Spleen (tissue), 11 donors: Measurements from ENCODE around the gene KSR2. TPM values are rescaled to one million over a fixed set of nuclear protein-coding genes. Genes with fewer than 3 reads are reported as not detected.
"Not testable (repeated sequence)": the region's sequence is repeated elsewhere in the genome, so short reads cannot be mapped to it uniquely, and the experiment has no call there.

Experiments
- DNase-seq: peaks from one replicate; pipeline ENCODE4 v3.0.0-alpha.2; 2020
- H3K27ac ChIP-seq, 8 donors: fragments of 200-600 bp; sonication (generic) in 7 of 8; 1 replicate in 4 of 8; 2 replicates in 4 of 8; pipeline versions ENCODE4 v1.5.0 to v1.8.0; 2016 to 2021; ENCODE audit warnings: inconsistent platforms in 4 of 8, mild to moderate bottlenecking in 4 of 8, moderate library complexity in 1 of 8
- H3K27me3 ChIP-seq, 7 donors: fragments of 200-600 bp; sonication (generic) in 6 of 7; replicated peaks in 1 of 7; 1 replicate in 4 of 7; 2 replicates in 3 of 7; pipeline versions ENCODE4 v1.5.0 to v1.8.0; 2016 to 2021; ENCODE audit warnings: inconsistent platforms in 3 of 7, mild to moderate bottlenecking in 1 of 7
- H3K36me3 ChIP-seq, 6 donors: fragments of 200-600 bp; sonication (generic) in 5 of 6; 1 replicate in 4 of 6; 2 replicates in 2 of 6; pipeline versions ENCODE4 v1.5.0 to v1.8.0; 2016 to 2021; ENCODE audit warnings: inconsistent platforms in 2 of 6
- H3K4me1 ChIP-seq, 6 donors: fragments of 200-600 bp; sonication (generic) in 5 of 6; 1 replicate in 3 of 6; 2 replicates in 3 of 6; pipeline versions ENCODE4 v1.5.0 to v1.8.0; 2016 to 2021; ENCODE audit warnings: inconsistent platforms in 3 of 6
- H3K4me3 ChIP-seq, 8 donors: fragments of 200-600 bp; sonication (generic) in 7 of 8; 1 replicate in 4 of 8; 2 replicates in 4 of 8; pipeline versions ENCODE4 v1.5.0 to v1.8.0; 2016 to 2021; ENCODE audit warnings: inconsistent platforms in 4 of 8, mild to moderate bottlenecking in 4 of 8, moderate library complexity in 2 of 8
- H3K9me3 ChIP-seq, 8 donors: fragments of 200-600 bp; sonication (generic) in 7 of 8; 1 replicate in 4 of 8; 2 replicates in 4 of 8; pipeline versions ENCODE4 v1.5.0 to v1.8.0; 2016 to 2021; ENCODE audit warnings: inconsistent platforms in 4 of 8
- CTCF ChIP-seq, 11 experiments: fragments of 200-600 bp in 7 of 11; fragments of 450-650 bp in 4 of 11; sonication (generic) in 4 of 11; IDR thresholded peaks in 8 of 11; conservative IDR thresholded peaks in 3 of 11; 1 replicate in 7 of 11; 2 replicates in 4 of 11; pipeline versions ENCODE4 v1.4.0 to v1.8.0; 2016 to 2021; ENCODE audit warnings: antibody characterized with exemption in 11 of 11, inconsistent platforms in 4 of 11, mild to moderate bottlenecking in 1 of 11
- POLR2A ChIP-seq, 3 donors: fragments of 450-650 bp; IDR thresholded peaks; one replicate each; pipeline ENCODE4 v1.5.1; 2017; ENCODE audit warnings: antibody characterized with exemption in 3 of 3, mild to moderate bottlenecking in 1 of 3
- POLR2AphosphoS5 ChIP-seq, 3 donors: sonication (generic); formaldehyde crosslinking; IDR thresholded peaks; one replicate each; pipeline ENCODE4 v1.5.1; 2017; ENCODE audit warnings: antibody characterized with exemption in 3 of 3
- WGBS, 5 donors: extraction: QIAGEN DNeasy Blood & Tissue Kit in 3 of 5; methylation state at CpG; one replicate each; pipeline versions ENCODE4 v1.1.5 to v1.1.7; 2013 to 2018; 5-methylcytosine and 5-hydroxymethylcytosine counted together
- intact Hi-C: fragments of 100-400 bp; cut with DNase I; formaldehyde crosslinking; loops from one replicate; pipeline ENCODE4 v1.15.0; 2023; ENCODE audit warnings: low total_unique reads
- polyA plus RNA-seq, 3 donors: library from polyadenylated mRNA; stranded (reverse); fragments of 200-250 nt; gene quantifications; one replicate each; pipeline ENCODE4 v1.2.1, GENCODE V29; 2013
- total RNA-seq, 7 donors: library from RNA; depleted of rRNA in 3 of 7; stranded (reverse); fragments of >200 nt in 3 of 7; fragmentation: NEBNext Ultra II Directional in 4 of 7; extraction: Animal tissue kit (Norgen Biotek cat#: 25700) in 4 of 7; gene quantifications; one replicate each; pipeline versions ENCODE4 v1.1.0 to v1.2.1, GENCODE V29; 2016 to 2021
- donor health status: healthy with polysubstance abuse.
- donor health status: DM: no; HTN: no; CAD: no; lungs with moderate emphysema.
- donor health status: DM: no; HTN: no; CAD: no.
- donor health status: Bipolar disorder and iron deficiency.
- donor health status: healthy.
- donor health status: DM: no; HTN: no; CAD: no.
- donor health status: DM: yes; HTN: yes; CAD: no.

The KSR2 gene
- total and polyA plus RNA-seq, 10 donors, result under 0.01 to 0.09 (median 0.02) TPM; not detected in 4

- peaks cover 0 to 6% (median 3%) of the 10 kb centered on the region in 6 donors for H3K4me1 ChIP-seq
- no peak overlapping the region for H3K4me3 ChIP-seq
- no peaks in the 10 kb centered on the region for H3K9me3 ChIP-seq
- H3K27me3 ChIP-seq, result peaks cover 0 to 40% (median 13%) of the 10 kb centered on the region in 7 donors
- no peak for DNase-seq
- no peak overlapping the region for H3K27ac ChIP-seq
- H3K36me3 ChIP-seq, result no peaks in the 10 kb centered on the region
- TF ChIP-seq CTCF (IDR thresholded peaks at IDR 0.05 in 8 of 11, conservative IDR thresholded peaks at IDR 0.05 in 3 of 11) (no peak), POLR2AphosphoS5 (IDR thresholded peaks at IDR 0.05) (no peak), POLR2A (IDR thresholded peaks at IDR 0.05) (no peak)
- intact Hi-C loops, result no loop called here
- WGBS, 5 donors, result 56 to 62% (median 58%) methylated on average over 8 of the region's 8 CpGs
Observed at GRCh38 chr12:117878605-117879004, 90.2 kb downstream of the KSR2 start.

DNA sequence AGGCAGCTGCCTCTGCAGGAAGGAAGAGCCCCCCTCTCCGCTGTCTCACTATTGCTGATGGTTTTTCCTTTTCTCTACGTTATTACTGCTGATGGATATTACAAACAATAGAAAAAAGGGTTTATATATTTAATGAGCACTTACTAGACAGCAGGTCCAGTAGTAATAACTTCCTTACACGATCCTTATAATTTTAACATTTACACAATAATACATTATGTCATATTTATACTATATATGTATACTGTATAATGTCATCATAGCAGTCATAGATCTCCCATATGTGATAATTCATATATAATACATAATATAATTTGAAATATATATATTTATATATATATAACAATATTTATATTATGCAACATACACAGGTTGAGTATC, 92.4 kb downstream of the KSR2 start:
- no peak overlapping the region for H3K4me3 ChIP-seq
- H3K27ac ChIP-seq, result no peak overlapping the region
- DNase-seq, result no peak
- intact Hi-C loops, result no loop called here
- no peaks in the 10 kb centered on the region for H3K9me3 ChIP-seq
- peaks cover 0 to 40% (median 13%) of the 10 kb centered on the region in 7 donors for H3K27me3 ChIP-seq
- H3K4me1 ChIP-seq, result peaks cover 0 to 6% (median 3%) of the 10 kb centered on the region in 6 donors
- no peaks in the 10 kb centered on the region for H3K36me3 ChIP-seq
- TF ChIP-seq CTCF (IDR thresholded peaks at IDR 0.05 in 8 of 11, conservative IDR thresholded peaks at IDR 0.05 in 3 of 11) (no peak), POLR2AphosphoS5 (IDR thresholded peaks at IDR 0.05) (no peak), POLR2A (IDR thresholded peaks at IDR 0.05) (no peak)
- 36 to 55% (median 52%) methylated on average over 3 of the region's 3 CpGs for WGBS, 5 donors

DNA sequence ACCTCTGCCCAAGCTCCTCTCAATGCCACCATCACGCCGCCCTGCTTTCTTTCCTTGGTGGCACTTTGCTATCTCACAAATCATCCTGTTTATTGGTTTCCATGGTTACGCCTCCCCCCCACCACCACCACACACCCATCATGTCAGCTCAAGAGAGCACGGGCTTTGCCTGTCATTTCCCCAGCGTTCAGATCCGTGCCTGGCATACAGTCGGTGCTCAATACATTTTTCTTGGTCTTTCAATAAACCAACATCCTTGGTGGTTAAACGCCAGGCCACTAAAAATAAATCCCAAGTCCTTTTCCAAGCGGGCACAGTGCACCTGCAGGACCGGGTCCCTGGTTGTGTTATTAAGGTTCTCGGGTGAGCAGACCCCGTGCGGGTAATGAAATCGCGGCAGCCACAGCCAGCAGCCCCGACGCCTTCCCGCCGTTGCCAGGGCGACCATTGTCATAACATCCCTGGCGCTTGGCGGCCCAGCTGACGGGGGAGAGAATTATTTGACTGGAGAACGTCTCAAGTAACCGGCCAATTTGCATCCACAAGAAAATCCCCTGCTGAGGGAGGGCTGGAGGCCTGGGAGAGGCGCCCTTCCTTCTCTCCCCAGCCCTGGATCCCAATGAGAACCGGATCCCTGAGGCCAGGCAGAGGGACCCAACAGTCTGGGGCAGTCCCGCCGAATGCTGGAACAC, 92.9 kb downstream of the KSR2 start:
- H3K27me3 ChIP-seq, result peaks cover 0 to 40% (median 13%) of the 10 kb centered on the region in 7 donors
- no peak for DNase-seq
- H3K36me3 ChIP-seq, result no peaks in the 10 kb centered on the region
- no peaks in the 10 kb centered on the region for H3K9me3 ChIP-seq
- no peak overlapping the region for H3K27ac ChIP-seq
- 15 to 20% (median 19%) methylated on average over 28 to 29 of the region's 29 CpGs for WGBS, 5 donors
- TF ChIP-seq POLR2A (IDR thresholded peaks at IDR 0.05), result no peak
- no peak for TF ChIP-seq CTCF (IDR thresholded peaks at IDR 0.05 in 8 of 11, conservative IDR thresholded peaks at IDR 0.05 in 3 of 11)
- no peak for TF ChIP-seq POLR2AphosphoS5 (IDR thresholded peaks at IDR 0.05)
- H3K4me1 ChIP-seq, result peaks cover 0 to 6% (median 3%) of the 10 kb centered on the region in 6 donors
- H3K4me3 ChIP-seq, result no peak overlapping the region
- intact Hi-C loops, result no loop called here

GRCh38 chr12:117874842-117875434, 93.9 kb downstream of the KSR2 start:
- intact Hi-C loops, result no loop called here
- Histone ChIP-seq H3K36me3 (no peaks in the 10 kb centered on the region), H3K9me3 (no peaks in the 10 kb centered on the region), H3K27me3 (peaks cover 0 to 40% (median 13%) of the 10 kb centered on the region in 7 donors), H3K27ac (no peak overlapping the region), H3K4me3 (no peak overlapping the region), H3K4me1 (peaks cover 0 to 6% (median 3%) of the 10 kb centered on the region in 6 donors)
- 28 to 32% (median 31%) methylated on average over 19 of the region's 19 CpGs for WGBS, 5 donors
- peak; percentile 80 for DNase-seq
- no peak for TF ChIP-seq POLR2AphosphoS5 (IDR thresholded peaks at IDR 0.05)
- TF ChIP-seq CTCF (IDR thresholded peaks at IDR 0.05 in 8 of 11, conservative IDR thresholded peaks at IDR 0.05 in 3 of 11), result peak; percentile 46 to 85 (median 74)
- TF ChIP-seq POLR2A (IDR thresholded peaks at IDR 0.05), result no peak

DNA sequence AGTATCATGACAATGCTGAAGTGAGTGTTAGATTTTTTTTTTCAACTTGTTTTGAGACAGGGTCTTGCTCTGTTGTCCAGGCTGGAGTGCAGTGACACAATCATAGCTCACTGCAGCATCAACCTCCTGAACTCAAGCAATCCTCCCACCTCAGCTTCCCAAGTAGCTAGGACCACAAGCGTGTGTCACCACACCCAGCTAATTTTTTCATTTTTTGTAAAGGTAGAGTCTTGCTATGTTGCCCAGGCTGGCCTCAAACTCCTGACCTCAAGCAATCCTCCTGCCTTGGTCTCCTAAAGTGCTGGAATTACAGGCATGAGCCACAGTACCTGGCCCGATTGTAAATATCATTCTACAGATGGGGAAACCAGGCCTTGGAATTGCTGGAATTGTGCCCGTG, 94.6 kb downstream of the KSR2 start:
- intact Hi-C loops, result not testable (repeated sequence)
- 76 to 90% (median 84%) methylated on average over 3 of the region's 3 CpGs for WGBS, 5 donors

More for the DNA sequence above, 94.6 kb downstream of the KSR2 start:
- H3K27me3 ChIP-seq, result peaks cover 0 to 40% (median 12%) of the 10 kb centered on the region in 7 donors
- DNase-seq, H3K4me3 ChIP-seq, H3K4me1 ChIP-seq, H3K36me3 ChIP-seq, H3K27ac ChIP-seq, H3K9me3 ChIP-seq: not testable (repeated sequence)
